CD4-positive, alpha-beta T cell treated with Interleukin-12 subunit alpha and Interleukin-12 subunit beta, for 1 hour (primary cell): ENCODE measurements around the gene OR1K1.
A peak's percentile ranks its signal among the peaks of the same experiment; 100 is the strongest.
"Not testable (repeated sequence)": the region's sequence is repeated elsewhere in the genome, so short reads cannot be mapped to it uniquely, and the experiment has no call there.

Experiments
- DNase-seq: peaks from one replicate; pipeline ENCODE4 v3.0.0-alpha.2; 2020

Gene OR1K1

DNA sequence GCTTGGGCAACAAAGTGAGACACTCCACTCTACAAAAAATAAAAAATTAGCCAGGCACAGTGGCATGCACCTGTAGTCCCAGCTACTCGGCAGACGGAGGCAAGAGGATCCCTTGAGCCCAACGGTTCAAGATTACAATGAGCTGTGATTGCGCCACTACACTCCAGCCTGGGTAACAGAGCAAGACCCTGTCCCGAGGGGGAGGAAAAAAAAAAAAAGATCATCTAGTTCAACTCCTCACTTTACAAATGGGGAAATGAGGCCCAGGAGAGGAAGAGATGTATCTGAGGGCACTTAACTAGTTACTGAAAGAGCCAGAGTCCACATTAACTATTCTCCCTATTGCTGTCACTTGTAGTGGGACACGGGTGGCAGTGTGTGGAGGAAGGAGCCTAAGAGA is 14.6 kb downstream of the OR1K1 start:
- DNase-seq = no peak

DNA sequence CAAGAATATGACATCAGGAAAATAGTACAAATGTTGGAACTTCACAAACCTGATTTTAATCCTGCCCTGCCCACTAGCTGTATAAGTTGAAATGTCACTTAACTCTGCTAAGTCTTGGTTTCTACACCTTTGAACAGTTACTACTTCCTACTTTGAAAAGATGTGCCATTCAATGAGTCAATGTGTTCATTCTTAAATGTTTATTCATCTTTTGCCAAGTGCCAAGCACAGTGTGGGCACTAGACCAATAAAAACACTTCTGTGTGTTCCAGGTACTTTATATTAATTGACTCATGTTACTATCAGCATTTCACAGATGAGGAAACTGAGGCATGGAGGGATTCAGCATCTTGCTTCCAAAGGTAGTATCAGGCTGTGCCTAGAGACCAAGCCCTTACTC is 15.6 kb downstream of the OR1K1 start:
- DNase-seq = no peak

DNA sequence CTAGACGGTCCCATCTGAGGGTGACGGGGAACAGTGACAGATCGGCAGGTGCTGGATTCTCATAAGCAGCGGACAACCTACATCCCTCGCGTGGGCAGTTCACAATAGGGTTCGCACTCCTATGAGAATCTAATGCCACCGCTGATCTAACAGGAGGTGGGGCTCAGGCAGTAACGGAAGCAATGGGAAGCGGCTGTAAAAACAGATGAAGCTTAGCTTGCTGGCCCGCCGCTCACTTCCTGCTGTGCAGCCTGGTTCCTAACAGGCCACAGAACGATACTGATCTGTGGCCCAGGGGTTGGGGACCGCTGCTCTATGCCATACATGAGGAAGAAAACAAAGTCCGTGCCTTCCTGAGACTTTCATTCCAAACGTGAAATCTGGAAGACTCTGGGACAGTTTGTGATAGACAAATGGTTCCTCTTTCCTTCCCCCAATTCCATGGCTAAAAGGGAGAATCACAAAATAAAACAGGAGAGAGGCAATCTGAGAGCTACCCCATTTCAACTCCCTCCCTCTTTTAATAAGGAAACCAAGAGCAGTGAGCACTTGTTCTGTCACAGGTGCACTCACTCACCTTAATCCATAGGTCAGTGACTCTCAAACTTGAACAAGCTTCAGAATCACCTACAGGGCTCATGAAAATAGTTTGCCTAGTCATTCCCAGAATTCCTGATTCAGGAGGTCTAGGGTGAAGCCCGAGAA is 16.4 kb downstream of the OR1K1 start:
- DNase-seq = peak; percentile 56

DNA sequence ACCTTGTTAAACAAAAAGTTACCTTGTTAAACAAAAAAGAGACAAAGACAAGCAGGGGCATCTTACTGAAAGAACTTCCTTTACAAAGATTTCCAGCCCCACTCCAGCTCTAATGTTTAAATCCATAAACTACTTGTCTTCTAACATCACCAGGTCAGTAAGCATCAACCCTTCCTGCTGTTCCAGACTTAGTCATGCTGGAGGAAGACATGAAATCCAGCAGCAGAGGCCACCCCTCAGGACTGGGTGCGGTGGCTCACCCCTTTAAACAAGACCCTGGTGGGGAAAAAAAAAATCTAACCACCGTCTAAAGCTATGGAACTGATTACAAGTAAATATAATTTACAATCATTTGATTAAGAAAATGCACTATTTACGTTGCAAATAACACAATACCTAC is 19.4 kb downstream of the OR1K1 start:
- DNase-seq = no peak

DNA sequence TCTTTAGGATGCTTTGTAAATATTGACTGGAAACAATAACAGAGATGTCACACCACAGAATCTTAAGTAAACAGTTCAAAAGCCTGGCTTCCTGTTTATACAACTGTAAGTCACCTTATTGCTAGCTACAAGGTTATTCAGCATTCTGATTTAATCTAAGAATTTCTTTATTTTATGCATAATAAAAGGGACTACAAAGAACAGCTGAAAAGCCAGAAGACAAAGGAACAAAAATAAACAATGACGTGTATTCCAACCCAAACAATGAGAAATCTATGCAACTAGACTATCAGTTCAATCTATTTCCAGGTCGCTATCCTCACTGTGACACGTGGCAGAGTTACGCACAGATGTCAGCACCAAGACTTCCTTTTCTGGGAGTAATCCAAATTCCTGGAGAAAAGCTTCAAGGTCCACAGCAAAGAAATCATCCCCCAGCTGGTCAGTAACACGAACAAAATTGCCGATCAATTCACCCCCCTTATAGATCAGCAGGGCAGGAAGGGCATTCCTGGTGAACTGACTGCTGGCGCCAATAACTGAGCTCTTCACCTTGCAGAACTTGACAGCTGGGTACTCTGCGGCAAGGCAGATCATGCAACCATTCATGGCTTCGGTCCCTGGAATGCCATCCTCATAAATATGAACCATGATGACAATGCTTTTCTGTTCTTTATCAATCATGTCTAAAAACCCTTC is 20.0 kb downstream of the OR1K1 start:
- no peak for DNase-seq

DNA sequence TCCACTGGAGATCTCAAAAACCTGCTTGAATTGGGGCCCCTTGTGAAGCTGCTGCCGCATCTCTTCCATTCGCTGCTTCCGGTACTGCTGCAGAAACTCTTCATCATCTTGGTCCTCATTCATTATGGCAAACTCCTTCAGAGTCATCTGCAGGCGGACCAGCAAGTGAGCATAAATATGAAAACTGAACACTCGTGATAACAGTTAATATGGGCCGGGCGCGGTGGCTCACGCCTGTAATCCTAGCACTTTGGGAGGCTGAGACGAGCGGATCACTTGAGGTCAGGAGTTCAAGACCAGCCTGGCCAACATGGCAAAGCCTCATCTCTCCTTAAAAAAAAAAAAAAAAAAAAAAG is 20.5 kb downstream of the OR1K1 start:
- no peak for DNase-seq

DNA sequence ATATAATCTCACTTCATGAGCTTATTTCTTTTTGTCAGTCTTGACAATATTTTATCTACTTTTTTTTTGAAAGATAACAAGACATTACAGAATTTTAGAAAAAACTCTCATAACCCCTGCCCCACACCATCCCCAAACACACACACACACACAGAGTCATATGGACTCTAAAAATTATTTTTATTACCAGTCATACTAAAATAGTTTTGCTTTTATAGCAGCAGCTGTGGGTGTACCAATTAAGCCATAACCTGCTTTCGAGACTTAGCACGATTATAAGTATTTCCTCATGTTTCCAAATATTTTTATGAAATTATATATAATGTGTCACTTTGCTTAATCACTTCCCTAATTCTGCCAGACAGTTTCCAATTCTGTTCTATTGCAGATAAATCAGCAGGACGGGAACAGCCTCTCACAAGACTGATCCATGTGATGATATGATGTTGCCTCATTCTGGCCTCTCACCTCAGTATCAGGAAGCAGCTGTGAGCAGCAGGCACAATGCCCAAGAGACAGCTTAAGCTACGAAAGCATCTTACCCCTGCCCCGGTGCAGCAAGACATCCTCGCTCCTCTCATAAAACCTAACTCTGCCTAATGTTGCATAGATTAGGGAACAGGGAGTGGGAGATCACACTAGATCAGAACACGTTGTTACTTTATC is 21.5 kb downstream of the OR1K1 start:
- no peak for DNase-seq

DNA sequence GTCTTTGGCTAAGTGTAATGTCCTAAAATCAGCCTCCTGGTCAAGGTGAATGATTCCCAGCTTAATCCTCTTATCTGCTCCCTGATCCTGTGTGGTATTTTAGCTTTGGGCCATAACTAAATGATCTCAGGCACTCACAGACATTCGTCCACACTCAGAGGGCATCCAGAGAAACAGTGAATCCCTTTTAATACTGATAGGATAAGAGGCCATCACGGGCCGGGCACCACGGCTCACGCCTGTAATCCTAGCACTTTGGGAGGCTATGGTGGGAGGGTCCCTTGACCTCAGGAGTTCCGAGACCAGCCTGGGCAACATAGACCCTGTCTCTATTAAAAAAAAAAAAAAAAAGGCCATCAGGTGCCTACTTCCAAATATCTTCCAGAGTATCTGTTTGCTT is 22.1 kb downstream of the OR1K1 start:
- no peak for DNase-seq

DNA sequence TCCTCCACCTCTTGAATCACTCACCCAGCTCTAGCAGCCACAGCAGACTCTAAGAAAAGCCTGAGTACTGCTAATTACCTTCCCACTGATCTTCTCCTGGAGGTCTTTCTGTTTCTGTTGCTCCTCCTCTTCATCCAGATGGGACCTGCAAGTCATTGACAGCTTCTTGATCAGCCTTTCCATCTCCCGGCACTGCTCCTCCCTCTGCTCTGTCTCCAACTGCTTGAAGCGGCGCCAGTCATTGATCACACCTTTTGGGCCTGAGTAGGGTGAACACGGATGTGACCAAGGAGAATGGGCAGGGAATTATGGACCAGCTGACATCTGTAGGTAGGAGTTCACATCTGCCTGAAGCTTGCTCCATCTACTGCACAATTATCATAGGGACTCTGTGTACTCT is 23.0 kb downstream of the OR1K1 start:
- DNase-seq = no peak

DNA sequence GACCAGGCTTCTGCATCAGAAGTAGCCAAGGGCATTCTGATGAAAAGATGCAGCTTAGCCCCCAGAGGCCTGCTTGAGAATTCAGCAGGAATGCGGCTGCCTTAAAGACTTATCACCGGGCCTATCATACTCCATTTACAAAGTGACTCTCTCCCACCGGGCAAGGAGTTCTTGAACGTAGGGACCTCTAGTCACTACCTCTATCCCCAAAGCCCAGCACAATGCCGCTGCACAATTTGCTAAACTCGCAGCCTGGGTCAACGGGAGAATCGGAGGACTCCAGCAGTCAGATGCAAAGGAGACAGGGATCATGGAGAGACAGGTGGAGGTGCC is 27.8 kb downstream of the OR1K1 start:
- DNase-seq = no peak

DNA sequence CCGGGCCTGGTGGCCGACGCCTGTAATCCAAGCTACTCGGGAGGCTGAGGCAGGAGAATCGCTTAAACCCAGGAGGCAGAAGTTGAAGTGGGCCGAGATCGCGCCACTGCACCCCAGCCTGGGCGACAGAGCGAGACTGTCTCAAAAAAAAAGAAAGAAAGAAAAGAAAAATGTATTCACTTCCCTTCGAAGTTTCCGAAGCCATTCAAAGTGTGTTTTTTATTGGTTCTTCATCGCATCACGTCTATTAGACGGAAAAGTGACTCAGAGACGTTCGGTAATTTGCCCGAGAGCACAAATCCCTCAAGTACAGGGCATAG is 29.0 kb downstream of the OR1K1 start:
- DNase-seq = not testable (repeated sequence)

DNA sequence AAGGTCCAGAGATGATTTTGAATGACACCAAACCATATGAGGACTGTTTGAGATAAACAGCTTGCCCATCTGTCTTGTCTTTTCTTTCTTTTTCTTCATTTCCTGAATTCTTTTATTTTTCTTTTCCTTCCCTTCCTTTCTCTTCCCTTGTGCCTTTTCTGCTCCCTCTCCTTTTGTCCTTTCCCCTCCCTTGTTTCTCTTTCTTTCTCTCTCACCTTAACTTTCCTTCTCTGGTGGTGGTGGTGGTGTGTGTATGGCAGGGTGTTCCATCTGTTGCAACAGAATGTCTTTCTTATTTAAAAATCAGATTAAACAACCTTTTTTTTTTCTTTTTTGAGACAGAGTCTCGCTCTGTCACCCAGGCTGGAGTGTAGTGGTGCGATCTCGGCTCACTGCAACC is 32.3 kb downstream of the OR1K1 start:
- no peak for DNase-seq

DNA sequence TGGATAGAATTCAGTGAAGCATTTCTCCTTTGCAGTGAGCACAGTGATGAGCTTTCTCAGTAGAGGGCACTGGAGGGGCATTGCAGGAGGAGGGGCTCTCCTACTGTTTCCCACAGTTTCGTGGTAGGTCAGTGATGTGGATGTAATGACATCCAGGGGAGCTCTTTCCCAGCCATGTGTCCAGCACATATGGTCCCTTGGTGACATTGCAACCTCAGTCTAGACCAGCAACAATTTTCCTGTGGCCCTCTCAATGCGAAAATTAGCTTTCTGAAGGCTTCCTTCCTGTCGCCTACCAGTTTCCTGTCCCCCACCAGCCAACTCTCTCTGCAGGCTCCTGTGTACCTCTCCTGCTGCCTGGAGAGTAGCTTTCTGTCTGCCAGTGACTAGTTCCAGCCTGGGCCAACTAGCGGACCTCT is 35.4 kb downstream of the OR1K1 start:
- DNase-seq = no peak

DNA sequence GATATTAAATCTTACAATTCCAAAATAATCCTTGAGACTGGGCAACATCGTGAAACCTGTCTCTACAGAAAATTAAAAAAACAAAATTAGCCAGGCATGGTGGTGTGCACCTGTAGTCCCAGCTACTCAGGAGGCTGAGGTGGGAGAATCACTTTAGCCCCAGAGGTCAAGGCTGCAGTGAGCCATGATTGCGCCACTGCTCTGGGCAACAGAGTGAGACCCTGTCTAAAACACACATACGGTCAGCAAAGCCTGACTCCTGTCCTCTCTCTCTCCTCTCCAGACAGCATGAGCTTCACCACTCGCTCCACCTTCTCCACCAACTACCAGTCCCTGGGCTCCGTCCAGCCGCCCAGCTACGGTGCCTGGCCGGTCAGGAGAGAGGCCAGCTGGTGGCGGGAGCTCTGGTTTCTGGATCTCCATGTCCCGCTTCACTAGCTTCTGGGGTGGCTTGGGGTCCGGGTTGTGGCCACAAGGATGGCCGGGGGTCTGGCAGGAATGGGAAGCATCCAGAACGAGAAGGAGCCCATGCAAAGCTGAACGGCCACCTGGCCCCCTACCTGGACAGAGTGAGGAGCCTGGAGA is 37.4 kb downstream of the OR1K1 start:
- no peak for DNase-seq

DNA sequence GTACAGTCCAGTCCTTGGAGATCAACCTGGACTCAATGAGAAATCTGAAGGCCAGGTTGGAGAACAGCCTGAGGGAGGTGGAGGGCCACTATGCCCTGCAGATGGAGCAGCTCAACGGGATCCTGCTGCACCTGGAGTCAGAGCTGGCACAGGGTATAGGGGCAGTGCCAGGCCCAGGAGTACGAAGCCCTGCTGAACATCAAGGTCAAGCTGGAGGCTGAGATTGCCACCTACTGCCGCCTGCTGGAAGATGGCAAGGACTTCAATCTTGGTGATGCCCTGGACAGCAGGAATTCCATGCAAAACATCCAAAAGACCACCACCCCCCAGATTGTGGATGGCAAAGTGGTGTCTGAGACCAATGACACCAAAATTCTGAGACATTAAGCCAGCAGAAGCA is 38.5 kb downstream of the OR1K1 start:
- DNase-seq = not testable (repeated sequence)

DNA sequence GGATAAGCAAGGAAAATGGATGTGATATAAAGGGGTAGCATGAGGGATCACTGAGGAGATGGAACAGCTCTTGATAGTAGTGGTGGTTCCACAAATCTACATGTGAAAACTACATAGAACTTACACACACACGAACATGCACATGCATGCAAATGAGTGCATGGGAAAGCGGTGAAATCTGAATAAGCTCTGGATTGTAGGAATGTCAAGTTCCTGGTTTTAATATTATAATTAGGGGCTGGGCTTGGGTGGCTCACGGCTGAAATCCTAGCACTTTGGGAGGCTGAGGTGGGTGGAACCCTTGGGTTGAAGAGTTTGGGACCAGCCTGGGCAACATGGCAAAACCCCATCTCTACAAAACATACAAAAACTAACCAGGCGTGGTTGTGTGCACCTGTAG is 41.6 kb downstream of the OR1K1 start:
- DNase-seq = no peak

DNA sequence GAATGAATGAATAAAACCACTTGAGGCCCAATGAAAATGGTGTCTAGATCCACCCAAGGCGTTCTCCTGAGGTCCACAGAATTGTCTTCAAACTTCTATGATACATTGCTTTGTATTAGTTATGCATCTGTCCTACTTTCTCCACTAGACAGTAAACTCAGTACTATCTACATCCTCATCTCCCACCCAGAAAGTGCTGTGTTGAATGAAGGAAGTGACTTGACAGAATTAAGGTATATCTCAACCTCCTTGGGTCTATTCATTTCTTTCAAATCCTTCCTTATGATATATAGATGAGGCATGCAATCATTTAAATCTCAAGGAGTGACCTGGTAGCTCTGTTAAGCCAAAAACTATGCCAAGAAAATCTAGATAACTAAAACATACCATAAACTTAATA is 44.2 kb downstream of the OR1K1 start:
- no peak for DNase-seq

DNA sequence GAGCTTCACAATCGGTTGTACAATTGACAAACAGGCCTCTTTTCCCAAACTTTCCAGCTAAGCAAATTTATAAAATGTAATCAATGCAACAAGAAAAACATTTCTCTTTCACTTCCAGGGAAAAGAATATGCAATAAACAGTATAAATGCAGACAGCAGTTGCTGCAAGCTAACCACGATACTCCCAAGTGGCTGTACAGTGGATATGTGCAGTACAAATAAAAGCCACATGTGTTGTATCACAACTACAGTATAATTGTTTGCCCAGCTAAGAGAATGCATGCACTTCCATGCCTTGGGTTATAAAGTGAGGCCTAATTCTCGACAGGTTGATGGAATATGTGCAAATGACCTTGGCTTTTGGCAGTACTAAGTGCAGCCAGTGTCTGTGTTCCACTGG is 45.2 kb downstream of the OR1K1 start:
- no peak for DNase-seq

DNA sequence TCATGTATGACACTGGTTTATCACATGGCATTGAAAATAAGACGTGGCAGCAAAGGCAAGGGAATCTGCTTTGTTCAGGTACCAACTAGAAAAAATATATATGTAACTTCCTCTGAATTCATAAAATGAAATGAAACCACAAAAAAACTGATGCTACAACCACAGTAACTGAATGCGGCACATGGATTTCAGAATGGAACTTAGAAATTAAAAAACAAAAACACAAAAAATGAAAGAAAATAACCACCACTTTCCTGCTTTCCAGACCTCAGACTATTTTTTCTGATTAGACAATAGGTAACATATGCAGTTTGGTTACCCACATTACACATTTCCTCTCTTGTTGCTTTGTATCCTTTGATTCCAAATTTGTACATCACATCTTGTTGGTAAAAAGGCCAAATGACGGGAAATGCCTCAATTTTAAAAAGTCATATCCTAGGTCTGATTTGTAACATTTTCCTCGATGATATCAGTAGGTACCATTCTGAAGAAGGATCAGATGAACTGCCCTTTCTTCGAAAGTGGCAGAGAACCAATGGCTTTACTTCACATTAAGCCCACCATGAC is 46.5 kb downstream of the OR1K1 start:
- no peak for DNase-seq

DNA sequence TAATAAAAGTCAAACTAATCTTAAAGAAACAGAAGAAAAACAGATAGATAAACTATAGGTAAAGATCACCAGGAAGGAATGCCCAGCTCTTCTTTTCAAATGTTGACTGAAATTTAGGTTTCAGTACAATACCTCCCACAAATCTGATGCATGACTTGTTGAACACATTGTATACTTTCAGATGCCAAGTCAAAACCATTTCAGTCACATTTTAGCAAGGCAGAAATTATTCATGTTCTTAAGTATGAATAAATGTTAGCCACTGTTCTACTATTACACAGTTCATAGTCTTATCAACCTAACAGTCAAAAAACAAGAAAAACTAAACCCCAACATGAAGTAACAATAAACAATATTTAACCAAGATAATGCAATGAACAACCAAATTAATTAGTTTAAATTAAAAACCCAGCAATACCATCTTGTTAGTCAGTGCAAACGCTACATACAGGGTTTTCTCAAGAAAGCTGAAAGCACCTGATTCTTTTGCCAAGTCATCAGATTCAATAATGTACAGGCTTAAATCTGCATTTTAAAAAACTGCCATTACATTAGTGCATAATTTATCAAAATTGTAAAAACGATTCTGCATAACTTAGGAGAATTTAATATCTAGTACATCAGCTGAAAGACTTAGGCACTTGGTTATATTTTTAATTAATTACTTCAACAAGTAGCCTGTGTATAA is 48.5 kb downstream of the OR1K1 start:
- DNase-seq = no peak
